ENCODE results near the gene NUCB1. TPM values are rescaled to one million over a fixed set of nuclear protein-coding genes. Genes with fewer than 3 reads are reported as not detected.

The NUCB1 gene
- polyA plus RNA-seq, 1 donor (not counting 4 experiments of a cell fraction or from before 2014, with no cell fraction given) = 44.3 TPM

DNA sequence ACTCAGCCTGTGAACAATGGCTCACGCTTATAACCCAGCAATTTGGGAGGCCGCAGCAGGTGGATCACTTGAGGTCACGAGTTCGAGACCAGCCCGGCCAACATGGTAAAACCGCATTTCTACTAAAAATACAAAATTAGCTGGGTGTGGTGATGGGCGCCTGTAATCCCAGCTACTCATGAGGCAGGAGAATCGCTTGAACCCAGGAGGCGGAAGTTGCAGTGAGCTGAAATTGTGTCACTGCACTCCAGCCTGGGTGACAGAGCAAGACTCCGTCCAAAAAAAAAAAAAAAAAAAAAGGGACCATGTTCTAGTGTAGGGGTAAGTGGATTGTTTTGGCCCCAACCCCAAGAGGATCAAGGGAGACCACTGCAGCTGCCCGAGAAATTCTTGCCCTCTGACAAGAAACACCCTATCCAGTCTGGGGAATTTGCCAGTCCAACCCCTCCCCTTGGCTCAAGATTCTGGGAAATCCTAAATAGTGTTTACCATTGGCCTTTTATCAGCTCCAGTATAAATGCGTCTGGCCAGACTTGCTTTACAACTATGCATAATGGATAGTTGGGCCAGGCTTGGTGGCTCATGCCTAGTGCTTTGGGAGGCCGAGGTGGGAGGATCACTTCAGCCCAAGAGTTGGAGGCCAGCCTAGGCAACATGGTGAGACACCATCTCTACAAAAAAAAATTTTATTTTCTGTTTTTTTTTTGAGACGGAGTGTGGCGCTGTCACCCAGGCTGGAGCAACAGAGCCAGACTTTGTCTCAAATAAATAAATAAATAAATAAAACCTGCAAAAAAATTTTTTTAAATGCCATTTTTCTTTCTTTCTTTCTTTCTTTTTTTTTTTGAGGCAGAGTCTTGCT, 28.3 kb downstream of the NUCB1 start:
- Histone ChIP-seq H2AFZ (ENCODE audit: control insufficient read depth, low read length) (no peak overlapping the region), H3K36me3 (ENCODE audit: control insufficient read depth in 2 of 2, extremely low read depth in 1 of 2, insufficient read depth in 2 of 2, low read length in 2 of 2) (no peaks in the 10 kb centered on the region), H3K4me3 (ENCODE audit: control insufficient read depth in 2 of 3, extremely low read depth in 1 of 3, insufficient read depth in 2 of 3, low read depth in 1 of 3, low read length in 3 of 3) (no peak overlapping the region), H3K4me1 (ENCODE audit: control insufficient read depth, extremely low read depth, insufficient read depth, low read length) (peaks cover 20% of the 10 kb centered on the region), H3K4me2 (ENCODE audit: control insufficient read depth, extremely low read depth, insufficient read depth, low read depth, low read length) (no peak overlapping the region), H3K9me1 (ENCODE audit: control insufficient read depth, extremely low read depth, insufficient read depth, low read length) (no peaks in the 10 kb centered on the region), H3K79me2 (ENCODE audit: control insufficient read depth, insufficient read depth, low read length) (no peaks in the 10 kb centered on the region), H3K9me3 (ENCODE audit: control insufficient read depth, low read depth, low read length) (no peaks in the 10 kb centered on the region), H3K27me3 (ENCODE audit: control insufficient read depth, extremely low read depth, insufficient read depth, low read length) (no peaks in the 10 kb centered on the region), H3K9ac (ENCODE audit: control insufficient read depth, extremely low read depth, insufficient read depth, low read length) (no peak overlapping the region), H3K27ac (ENCODE audit: control insufficient read depth, insufficient read depth, low read length) (peak overlapping the region; percentile 90), H4K20me1 (ENCODE audit: control insufficient read depth, extremely low read depth, insufficient read depth, low read length) (no peaks in the 10 kb centered on the region)
- dilution Hi-C loops (cut with MboI; ENCODE audit: extremely low pct_ligation_motif_present, low sequenced_read_pairs) = no loop called here
- TF ChIP-seq, protein P1, sequence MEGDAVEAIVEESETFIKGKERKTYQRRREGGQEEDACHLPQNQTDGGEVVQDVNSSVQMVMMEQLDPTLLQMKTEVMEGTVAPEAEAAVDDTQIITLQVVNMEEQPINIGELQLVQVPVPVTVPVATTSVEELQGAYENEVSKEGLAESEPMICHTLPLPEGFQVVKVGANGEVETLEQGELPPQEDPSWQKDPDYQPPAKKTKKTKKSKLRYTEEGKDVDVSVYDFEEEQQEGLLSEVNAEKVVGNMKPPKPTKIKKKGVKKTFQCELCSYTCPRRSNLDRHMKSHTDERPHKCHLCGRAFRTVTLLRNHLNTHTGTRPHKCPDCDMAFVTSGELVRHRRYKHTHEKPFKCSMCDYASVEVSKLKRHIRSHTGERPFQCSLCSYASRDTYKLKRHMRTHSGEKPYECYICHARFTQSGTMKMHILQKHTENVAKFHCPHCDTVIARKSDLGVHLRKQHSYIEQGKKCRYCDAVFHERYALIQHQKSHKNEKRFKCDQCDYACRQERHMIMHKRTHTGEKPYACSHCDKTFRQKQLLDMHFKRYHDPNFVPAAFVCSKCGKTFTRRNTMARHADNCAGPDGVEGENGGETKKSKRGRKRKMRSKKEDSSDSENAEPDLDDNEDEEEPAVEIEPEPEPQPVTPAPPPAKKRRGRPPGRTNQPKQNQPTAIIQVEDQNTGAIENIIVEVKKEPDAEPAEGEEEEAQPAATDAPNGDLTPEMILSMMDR (optimal IDR thresholded peaks at IDR 0.05 in 1 of 3, IDR thresholded peaks at IDR 0.05 in 1 of 3, conservative IDR thresholded peaks at IDR 0.05 in 1 of 3; ENCODE audit: extremely low read depth in 1 of 3, insufficient read depth in 2 of 3, low read length in 3 of 3) = no peak
- TF ChIP-seq EZH2 (IDR thresholded peaks at IDR 0.05; ENCODE audit: low read length) = no peak
- no peak for FAIRE-seq
- no peak for DNase-seq (ENCODE audit: low read depth, low spot score)

DNA sequence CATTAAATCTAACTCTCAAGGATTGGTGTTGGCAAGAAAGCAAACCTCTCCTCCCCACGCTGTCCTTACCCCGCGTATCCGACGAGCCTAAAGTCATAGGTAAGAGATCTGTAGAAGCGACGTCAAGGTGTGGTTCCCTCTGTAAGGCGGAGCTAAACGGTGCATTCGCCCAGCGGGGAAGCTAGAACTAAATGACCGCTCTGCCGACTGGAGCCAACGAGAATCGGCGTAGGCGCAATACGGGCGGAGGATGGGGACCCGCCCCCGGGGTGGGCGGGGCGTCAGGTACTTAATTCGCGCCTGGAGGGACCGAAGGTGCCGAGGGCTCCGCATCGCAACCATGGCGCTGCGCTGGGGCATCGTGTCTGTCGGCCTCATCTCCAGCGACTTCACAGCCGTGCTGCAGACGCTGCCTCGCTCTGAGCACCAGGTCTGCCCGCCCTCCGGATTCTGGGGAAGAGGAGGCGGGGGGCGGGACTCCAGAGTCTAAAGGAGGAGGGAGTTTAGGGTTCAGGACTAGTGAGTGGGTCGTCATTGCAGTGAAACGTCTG, 33.3 kb downstream of the NUCB1 start, which contains the start of gene DHDH:
Gene DHDH (plus strand): TSS at position 318 of the 551 bp plus-strand sequence. CDS start 23 bp downstream, at position 341.
- DNase-seq (ENCODE audit: low read depth, low spot score) (peak; percentile 77), FAIRE-seq (peak; percentile 91)
- Histone ChIP-seq H3K9ac (ENCODE audit: control insufficient read depth, extremely low read depth, insufficient read depth, low read length) (peak within 1 kb of the TSS; percentile 72), H3K4me3 (ENCODE audit: control insufficient read depth in 2 of 3, extremely low read depth in 1 of 3, insufficient read depth in 2 of 3, low read depth in 1 of 3, low read length in 3 of 3) (peak within 1 kb of the TSS; percentile 39 to 71 (median 55)), H3K27ac (ENCODE audit: control insufficient read depth, insufficient read depth, low read length) (peak within 1 kb of the TSS; percentile 68), H3K9me3 (ENCODE audit: control insufficient read depth, low read depth, low read length) (no peaks in the 10 kb centered on the region), H4K20me1 (ENCODE audit: control insufficient read depth, extremely low read depth, insufficient read depth, low read length) (no peaks in the 10 kb centered on the region), H3K79me2 (ENCODE audit: control insufficient read depth, insufficient read depth, low read length) (no peaks in the 10 kb centered on the region), H3K4me1 (ENCODE audit: control insufficient read depth, extremely low read depth, insufficient read depth, low read length) (peaks cover 9% of the 10 kb centered on the region), H2AFZ (ENCODE audit: control insufficient read depth, low read length) (peak within 1 kb of the TSS; percentile 93), H3K36me3 (ENCODE audit: control insufficient read depth in 2 of 2, extremely low read depth in 1 of 2, insufficient read depth in 2 of 2, low read length in 2 of 2) (no peaks in the 10 kb centered on the region), H3K9me1 (ENCODE audit: control insufficient read depth, extremely low read depth, insufficient read depth, low read length) (no peaks in the 10 kb centered on the region), H3K27me3 (ENCODE audit: control insufficient read depth, extremely low read depth, insufficient read depth, low read length) (no peaks in the 10 kb centered on the region), H3K4me2 (ENCODE audit: control insufficient read depth, extremely low read depth, insufficient read depth, low read depth, low read length) (peak within 1 kb of the TSS; percentile 86)
- no peak for TF ChIP-seq EZH2 (IDR thresholded peaks at IDR 0.05; ENCODE audit: low read length)
- TF ChIP-seq, protein P1 (optimal IDR thresholded peaks at IDR 0.05 in 1 of 3, IDR thresholded peaks at IDR 0.05 in 1 of 3, conservative IDR thresholded peaks at IDR 0.05 in 1 of 3; ENCODE audit: extremely low read depth in 1 of 3, insufficient read depth in 2 of 3, low read length in 3 of 3) = no peak
- dilution Hi-C loops (cut with MboI; ENCODE audit: extremely low pct_ligation_motif_present, low sequenced_read_pairs) = no loop called here

All from keratinocyte (primary cell).